GM12878 (cell line): Measurements from ENCODE around the gene CTDSP1. TPM values are rescaled to one million over a fixed set of nuclear protein-coding genes. Genes with fewer than 3 reads are reported as not detected.
A peak's percentile ranks its signal among the peaks of the same experiment; 100 is the strongest.

Experiments
- BCL11A ChIP-seq: IDR thresholded peaks from 2 replicates; pipeline ENCODE4 v1.6.1; 2011; ENCODE audit warnings: low read depth, low read length
- BMI1 ChIP-seq: fragments of 450-650 bp; IDR thresholded peaks from 2 replicates; pipeline ENCODE4 v1.6.1; 2016; ENCODE audit warnings: mild to moderate bottlenecking, moderate library complexity, borderline replicate concordance
- CBX3 ChIP-seq: fragments of 200-600 bp; sonication (generic); IDR thresholded peaks from 2 replicates; pipeline ENCODE4 v1.6.1; 2016; ENCODE audit warnings: low read depth, borderline replicate concordance
- CHD2 ChIP-seq: IDR thresholded peaks from 2 replicates; pipeline ENCODE4 v1.6.1; 2011; ENCODE audit warnings: low read depth, low read length, improper control_type of control experiment, borderline replicate concordance
- DPF2 ChIP-seq: fragments of 450-650 bp; IDR thresholded peaks from 2 replicates; pipeline ENCODE4 v1.6.1; 2017; ENCODE audit warnings: mild to moderate bottlenecking
- EED ChIP-seq: sonication (generic); IDR thresholded peaks from 2 replicates; pipeline ENCODE4 v1.6.1; 2016; ENCODE audit warnings: antibody characterized with exemption, low read depth
- EZH2 ChIP-seq: IDR thresholded peaks from 2 replicates; pipeline ENCODE4 v1.6.1; 2012; ENCODE audit warnings: low read depth, mild to moderate bottlenecking, control low read depth, inconsistent platforms, low read length, borderline replicate concordance; ENCODE audit not compliant: control insufficient read depth
- FOXM1 ChIP-seq: IDR thresholded peaks from 2 replicates; pipeline ENCODE4 v1.6.1; 2012; ENCODE audit warnings: low read depth, mild to moderate bottlenecking, inconsistent platforms, low read length, moderate library complexity
- IRF4 ChIP-seq: IDR thresholded peaks from 2 replicates; pipeline ENCODE4 v1.6.1; 2011; ENCODE audit warnings: low read depth, low read length
- KDM1A ChIP-seq: fragments of 200-600 bp; sonication (generic); IDR thresholded peaks from 2 replicates; pipeline ENCODE4 v1.6.1; 2016; ENCODE audit warnings: borderline replicate concordance
- NFYB ChIP-seq: IDR thresholded peaks from 2 replicates; pipeline ENCODE4 v1.6.1; 2011; ENCODE audit warnings: low read depth, mild to moderate bottlenecking, low read length, improper control_type of control experiment, moderate library complexity; ENCODE audit not compliant: insufficient read depth
- SMAD5 ChIP-seq: IDR thresholded peaks from 2 replicates; pipeline ENCODE4 v1.6.1; 2016; ENCODE audit warnings: antibody characterized with exemption, low read depth
- SUPT20H ChIP-seq: IDR thresholded peaks from 2 replicates; pipeline ENCODE4 v1.6.1; 2011; ENCODE audit warnings: low read depth, mild to moderate bottlenecking, low read length, moderate library complexity, borderline replicate concordance; ENCODE audit not compliant: control insufficient read depth
- SUZ12 ChIP-seq: fragments of 200-600 bp; sonication (generic); IDR thresholded peaks from one replicate; pipeline ENCODE4 v1.6.1; 2018; ENCODE audit warnings: antibody characterized with exemption, mild to moderate bottlenecking; ENCODE audit not compliant: unreplicated experiment
- TAF1 ChIP-seq: IDR thresholded peaks from 2 replicates; pipeline ENCODE4 v1.6.1; 2011; ENCODE audit warnings: mild to moderate bottlenecking, low read depth, low read length, borderline replicate concordance
- TCF3 ChIP-seq: IDR thresholded peaks from 2 replicates; pipeline ENCODE4 v1.6.1; 2012; ENCODE audit warnings: low read depth, mild to moderate bottlenecking, low read length, borderline replicate concordance; ENCODE audit not compliant: insufficient read depth
- polyA plus RNA-seq, 11 experiments: library from polyadenylated mRNA; depleted of rRNA in 4 of 11; unstranded in 6 of 11; stranded (reverse) in 5 of 11; fragments of >200 nt; fragmentation: Nextera tagmentation in 4 of 11; fragmentation: Illumina TruSeq in 1 of 11; extraction: Ambion mirVana in 4 of 11; extraction: Trizol in 1 of 11; gene quantifications; 1 replicate in 1 of 11; 2 replicates in 10 of 11; pipeline versions ENCODE4 v1.2.1 to v1.2.3, GENCODE V29; 2011 to 2016; ENCODE audit warnings: inconsistent platforms in 2 of 11, missing spikeins in 2 of 11, low read depth in 1 of 11
- total RNA-seq, 4 experiments: library from RNA; depleted of rRNA in 3 of 4; stranded (reverse); fragments of >200 nt in 3 of 4; fragmentation: Illumina TruSeq in 1 of 4; extraction: Trizol in 1 of 4; gene quantifications; 2 replicates each; pipeline versions ENCODE4 v1.2.1 to v1.2.3, GENCODE V29; 2013 to 2021
- TF ChIP-seq, protein P1 (sequence below): fragments of 450-650 bp; IDR thresholded peaks from 2 replicates; pipeline ENCODE4 v1.6.1; 2017; ENCODE audit warnings: mild to moderate bottlenecking, moderate library complexity
- TF ChIP-seq, protein P2 (sequence below): IDR thresholded peaks from 2 replicates; pipeline ENCODE4 v1.6.1; 2012; ENCODE audit warnings: low read depth, low read length, improper control_type of control experiment
- TF ChIP-seq, protein P3 (sequence below): fragments of 450-650 bp; IDR thresholded peaks from 2 replicates; pipeline ENCODE4 v1.6.1; 2014; ENCODE audit warnings: mild to moderate bottlenecking
- TF ChIP-seq, protein P4 (sequence below): IDR thresholded peaks from 2 replicates; pipeline ENCODE4 v1.6.1; 2011; ENCODE audit warnings: borderline replicate concordance, low read depth, mild to moderate bottlenecking, moderate library complexity, low read length; ENCODE audit not compliant: insufficient read depth, poor library complexity, severe bottlenecking

CTDSP1 gene
- total and polyA plus RNA-seq, 10 of the 15 experiments (the other 5 are each of a cell fraction or from before 2014, with no cell fraction given) = 3.0 to 75.9 (median 34.4) TPM

DNA sequence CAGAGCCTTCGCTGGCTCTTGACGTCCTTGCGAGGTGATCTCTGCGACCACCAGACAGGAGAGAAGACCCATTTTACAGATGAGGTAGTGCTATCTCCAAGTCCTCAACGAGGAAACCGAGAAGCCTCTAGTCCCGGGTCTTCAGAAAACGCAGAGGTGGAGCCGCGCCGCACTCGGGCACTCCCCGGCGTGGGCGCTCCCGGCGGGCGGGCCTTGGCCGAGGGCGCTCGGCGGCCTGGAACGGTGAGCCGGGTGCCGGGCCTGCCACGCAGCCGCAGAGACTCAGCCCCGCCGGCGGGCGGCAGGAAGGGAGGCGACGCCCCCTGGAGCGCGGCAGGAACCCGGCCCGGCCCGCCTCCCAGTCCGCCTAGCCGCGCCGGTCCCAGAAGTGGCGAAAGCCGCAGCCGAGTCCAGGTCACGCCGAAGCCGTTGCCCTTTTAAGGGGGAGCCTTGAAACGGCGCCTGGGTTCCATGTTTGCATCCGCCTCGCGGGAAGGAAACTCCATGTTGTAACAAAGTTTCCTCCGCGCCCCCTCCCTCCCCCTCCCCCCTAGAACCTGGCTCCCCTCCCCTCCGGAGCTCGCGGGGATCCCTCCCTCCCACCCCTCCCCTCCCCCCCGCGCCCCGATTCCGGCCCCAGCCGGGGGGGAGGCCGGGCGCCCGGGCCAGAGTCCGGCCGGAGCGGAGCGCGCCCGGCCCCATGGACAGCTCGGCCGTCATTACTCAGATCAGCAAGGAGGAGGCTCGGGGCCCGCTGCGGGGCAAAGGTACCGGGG is at the start of gene CTDSP1 (continued):
- TF ChIP-seq NFYB (no peak), EZH2 (no peak), KDM1A (no peak), SUZ12 (no peak), IRF4 (no peak), TCF3 (no peak), BMI1 (no peak), SMAD5 (no peak), CHD2 (peak; percentile 61), SUPT20H (no peak), TAF1 (peak; percentile 57; the same call in 1 of the 2 replicates), DPF2 (peak; percentile 70), CBX3 (no peak), EED (peak; percentile 15; the same call in 1 of the 2 replicates), BCL11A (no peak), FOXM1 (no peak)
- TF ChIP-seq, protein P1, sequence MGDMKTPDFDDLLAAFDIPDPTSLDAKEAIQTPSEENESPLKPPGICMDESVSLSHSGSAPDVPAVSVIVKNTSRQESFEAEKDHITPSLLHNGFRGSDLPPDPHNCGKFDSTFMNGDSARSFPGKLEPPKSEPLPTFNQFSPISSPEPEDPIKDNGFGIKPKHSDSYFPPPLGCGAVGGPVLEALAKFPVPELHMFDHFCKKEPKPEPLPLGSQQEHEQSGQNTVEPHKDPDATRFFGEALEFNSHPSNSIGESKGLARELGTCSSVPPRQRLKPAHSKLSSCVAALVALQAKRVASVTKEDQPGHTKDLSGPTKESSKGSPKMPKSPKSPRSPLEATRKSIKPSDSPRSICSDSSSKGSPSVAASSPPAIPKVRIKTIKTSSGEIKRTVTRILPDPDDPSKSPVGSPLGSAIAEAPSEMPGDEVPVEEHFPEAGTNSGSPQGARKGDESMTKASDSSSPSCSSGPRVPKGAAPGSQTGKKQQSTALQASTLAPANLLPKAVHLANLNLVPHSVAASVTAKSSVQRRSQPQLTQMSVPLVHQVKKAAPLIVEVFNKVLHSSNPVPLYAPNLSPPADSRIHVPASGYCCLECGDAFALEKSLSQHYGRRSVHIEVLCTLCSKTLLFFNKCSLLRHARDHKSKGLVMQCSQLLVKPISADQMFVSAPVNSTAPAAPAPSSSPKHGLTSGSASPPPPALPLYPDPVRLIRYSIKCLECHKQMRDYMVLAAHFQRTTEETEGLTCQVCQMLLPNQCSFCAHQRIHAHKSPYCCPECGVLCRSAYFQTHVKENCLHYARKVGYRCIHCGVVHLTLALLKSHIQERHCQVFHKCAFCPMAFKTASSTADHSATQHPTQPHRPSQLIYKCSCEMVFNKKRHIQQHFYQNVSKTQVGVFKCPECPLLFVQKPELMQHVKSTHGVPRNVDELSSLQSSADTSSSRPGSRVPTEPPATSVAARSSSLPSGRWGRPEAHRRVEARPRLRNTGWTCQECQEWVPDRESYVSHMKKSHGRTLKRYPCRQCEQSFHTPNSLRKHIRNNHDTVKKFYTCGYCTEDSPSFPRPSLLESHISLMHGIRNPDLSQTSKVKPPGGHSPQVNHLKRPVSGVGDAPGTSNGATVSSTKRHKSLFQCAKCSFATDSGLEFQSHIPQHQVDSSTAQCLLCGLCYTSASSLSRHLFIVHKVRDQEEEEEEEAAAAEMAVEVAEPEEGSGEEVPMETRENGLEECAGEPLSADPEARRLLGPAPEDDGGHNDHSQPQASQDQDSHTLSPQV = no peak
- TF ChIP-seq, protein P2, sequence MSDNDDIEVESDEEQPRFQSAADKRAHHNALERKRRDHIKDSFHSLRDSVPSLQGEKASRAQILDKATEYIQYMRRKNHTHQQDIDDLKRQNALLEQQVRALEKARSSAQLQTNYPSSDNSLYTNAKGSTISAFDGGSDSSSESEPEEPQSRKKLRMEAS = peak; percentile 85
- TF ChIP-seq, protein P3, sequence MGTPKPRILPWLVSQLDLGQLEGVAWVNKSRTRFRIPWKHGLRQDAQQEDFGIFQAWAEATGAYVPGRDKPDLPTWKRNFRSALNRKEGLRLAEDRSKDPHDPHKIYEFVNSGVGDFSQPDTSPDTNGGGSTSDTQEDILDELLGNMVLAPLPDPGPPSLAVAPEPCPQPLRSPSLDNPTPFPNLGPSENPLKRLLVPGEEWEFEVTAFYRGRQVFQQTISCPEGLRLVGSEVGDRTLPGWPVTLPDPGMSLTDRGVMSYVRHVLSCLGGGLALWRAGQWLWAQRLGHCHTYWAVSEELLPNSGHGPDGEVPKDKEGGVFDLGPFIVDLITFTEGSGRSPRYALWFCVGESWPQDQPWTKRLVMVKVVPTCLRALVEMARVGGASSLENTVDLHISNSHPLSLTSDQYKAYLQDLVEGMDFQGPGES = 0 out of 2 replicates have a peak, but pooled peaks have one; percentile 39
- TF ChIP-seq, protein P4, sequence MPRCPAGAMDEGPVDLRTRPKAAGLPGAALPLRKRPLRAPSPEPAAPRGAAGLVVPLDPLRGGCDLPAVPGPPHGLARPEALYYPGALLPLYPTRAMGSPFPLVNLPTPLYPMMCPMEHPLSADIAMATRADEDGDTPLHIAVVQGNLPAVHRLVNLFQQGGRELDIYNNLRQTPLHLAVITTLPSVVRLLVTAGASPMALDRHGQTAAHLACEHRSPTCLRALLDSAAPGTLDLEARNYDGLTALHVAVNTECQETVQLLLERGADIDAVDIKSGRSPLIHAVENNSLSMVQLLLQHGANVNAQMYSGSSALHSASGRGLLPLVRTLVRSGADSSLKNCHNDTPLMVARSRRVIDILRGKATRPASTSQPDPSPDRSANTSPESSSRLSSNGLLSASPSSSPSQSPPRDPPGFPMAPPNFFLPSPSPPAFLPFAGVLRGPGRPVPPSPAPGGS = peak; percentile 37
